ENCODE measurements around the gene CACNA1A.
A peak's percentile ranks its signal among the peaks of the same experiment; 100 is the strongest.
"Not testable (repeated sequence)": the region's sequence is repeated elsewhere in the genome, so short reads cannot be mapped to it uniquely, and the experiment has no call there.

CACNA1A gene

DNA sequence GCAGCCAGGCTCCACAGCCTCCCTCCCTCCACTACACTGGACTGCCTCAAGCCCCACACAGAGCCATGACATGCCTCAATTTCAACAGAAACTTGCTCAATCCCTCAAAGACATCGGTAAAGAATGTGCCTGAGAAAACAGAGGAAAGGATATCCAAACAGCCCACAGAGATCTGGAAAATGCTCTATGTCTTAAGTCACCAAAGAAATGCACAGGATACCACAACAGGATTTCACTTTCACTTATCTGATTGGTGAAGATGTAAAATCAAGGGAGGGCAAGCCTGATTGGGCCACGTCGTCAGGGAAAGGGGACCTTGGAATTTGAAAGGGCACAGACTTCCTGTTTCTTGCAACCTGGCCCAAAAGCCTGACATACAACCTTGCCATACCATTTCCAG is 14.2 kb downstream of the CACNA1A start:
- DNase-seq = peak; percentile 60

DNA sequence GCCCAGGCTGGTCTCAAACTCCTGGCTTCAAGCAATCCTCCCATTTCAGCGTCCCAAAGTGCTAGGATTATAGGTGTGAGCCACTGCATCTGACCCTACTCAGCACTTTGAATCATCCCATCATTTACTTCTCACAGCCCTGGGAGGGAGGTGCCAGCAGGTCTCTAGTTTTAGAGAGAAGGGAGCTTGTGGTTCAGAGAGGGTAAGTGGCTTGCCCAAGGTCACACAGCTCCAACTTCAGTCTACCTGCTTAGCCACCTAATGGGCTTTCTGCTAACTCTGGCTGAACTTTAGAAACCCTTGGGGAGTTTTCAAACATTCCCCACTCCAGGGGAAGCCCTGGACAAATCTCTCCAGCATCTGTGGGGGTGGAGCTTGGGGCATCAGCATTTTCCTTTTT is 18.3 kb downstream of the CACNA1A start:
- DNase-seq = no peak

DNA sequence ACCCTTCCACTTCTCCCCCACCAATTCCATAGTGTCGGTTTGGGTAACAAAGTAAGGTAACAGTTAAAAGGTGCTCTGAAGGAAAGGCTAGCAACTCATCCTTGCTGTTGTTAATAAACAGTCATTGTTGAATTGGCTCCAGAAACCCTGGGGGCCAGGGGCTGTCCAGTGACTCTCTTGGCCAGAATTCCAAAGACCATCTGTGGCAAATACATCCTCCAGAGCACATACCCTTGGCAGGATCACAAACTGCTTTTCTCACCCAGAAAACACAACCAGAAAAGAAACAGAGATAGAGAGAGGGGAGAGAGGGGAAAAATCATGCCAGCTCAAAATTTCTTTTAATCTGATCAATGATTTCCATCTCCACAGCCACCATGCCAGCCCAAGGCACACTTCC is 22.1 kb downstream of the CACNA1A start:
- no peak for DNase-seq

DNA sequence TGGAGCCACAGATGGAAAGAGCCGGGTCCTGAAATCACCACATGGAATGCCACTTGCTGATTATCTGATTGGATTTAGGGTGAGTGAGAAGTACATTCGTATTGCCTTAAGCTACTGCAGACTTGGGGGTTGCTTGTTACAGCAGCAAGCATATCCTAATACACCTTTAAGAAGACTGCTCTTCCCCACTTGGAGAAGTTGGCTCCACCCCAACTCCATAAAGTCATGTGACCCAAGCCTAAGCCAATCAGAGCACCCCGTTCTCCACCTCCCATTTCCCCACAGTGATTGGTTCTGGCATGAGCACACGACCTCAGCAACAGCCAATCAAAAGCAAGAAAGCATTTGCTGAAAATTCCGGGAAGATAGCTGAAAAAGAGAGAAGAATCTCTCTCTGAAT is 23.1 kb downstream of the CACNA1A start:
- DNase-seq = no peak

DNA sequence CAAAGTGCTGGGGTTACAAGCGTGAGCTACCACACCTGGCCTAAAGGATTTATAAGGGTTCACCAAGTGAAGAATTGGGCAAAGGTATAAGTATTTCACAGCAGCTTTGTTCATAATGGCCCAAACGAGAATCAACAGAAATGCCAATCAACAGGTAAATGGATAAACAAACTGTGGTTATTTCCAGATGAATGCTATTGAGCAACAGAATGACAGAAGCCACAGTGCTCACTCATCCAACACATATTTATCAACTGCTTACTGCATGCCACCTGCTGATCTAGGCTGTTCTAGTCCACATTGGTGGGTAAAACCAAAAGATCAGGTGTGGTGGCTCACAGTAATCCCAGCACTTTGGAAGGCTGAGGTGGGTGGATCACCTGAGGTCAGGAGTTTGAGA is 27.7 kb downstream of the CACNA1A start:
- DNase-seq = no peak

DNA sequence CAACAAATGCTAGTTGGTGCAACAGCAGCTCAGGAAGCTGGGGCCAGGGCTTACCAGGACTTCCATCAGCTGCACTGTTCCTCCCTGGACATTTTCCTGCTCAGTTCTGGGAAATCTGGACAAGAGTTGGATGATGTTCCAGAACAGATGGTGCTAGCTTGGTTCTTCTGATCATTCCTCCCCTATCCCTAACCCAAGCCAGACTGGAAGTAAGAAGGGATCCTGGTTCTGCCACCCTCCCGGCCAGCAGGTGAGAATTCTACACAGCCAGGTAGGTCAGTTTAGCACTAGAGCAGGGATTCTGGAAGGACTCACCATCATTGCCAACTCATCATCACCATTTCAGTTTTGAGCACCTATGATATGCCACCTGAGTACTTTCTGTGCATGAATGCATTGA is 30.2 kb downstream of the CACNA1A start:
- no peak for DNase-seq

DNA sequence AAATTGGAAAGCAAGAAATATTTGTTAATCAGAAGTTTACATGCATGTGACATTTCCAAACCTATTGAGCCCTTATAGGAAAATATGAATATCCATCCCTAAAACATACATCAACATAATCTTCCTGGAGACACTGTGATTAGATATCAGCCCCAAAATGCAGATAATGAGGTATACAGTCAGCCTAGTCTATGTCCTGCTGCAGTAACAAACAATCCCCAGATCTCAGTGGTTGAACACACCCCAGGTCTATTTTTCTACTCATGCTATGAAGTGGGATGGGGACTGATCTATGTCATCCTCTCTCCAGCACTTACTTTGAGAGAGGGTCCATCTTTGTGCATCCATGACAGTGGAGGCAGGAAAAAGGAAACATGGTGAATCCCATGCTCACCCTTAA is 31.2 kb downstream of the CACNA1A start:
- DNase-seq = no peak

DNA sequence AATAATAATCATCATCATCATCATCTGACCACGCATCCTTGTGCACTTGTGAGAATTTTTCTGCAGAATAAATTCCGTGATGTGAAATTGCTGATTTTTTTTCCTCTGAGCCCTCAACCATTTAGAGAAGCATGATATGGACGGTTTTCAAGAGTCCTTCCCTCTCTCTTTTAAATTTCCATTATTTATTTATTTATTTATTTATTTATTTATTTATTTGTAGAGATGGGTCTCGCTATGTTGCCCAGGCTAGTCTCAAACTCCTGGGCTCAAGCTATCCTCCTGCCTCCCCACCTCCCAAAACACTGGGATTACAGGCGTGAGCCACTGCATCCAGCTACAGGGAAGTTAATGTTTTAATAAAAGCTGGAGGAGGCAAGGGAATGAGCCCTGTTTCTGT is 39.6 kb downstream of the CACNA1A start:
- DNase-seq = no peak

DNA sequence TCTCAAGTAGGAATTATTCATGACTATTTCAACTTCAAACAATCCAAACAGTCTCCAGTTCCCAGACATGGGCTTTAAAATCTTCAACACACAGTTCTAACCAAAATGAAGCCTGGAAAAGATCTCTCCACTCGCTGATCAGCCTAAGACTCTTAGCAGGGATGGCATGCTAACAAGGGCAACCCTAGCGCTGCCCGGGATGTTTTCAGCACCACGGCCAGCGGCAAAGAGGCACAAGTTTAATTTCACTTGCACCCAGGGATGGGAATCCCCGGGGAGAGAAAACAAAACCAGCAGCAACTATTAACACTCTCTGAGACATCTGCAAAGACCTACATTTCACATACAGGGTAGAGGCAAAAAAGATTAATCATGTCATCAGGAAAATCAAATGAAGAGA is 43.0 kb downstream of the CACNA1A start:
- peak; percentile 71 for DNase-seq

DNA sequence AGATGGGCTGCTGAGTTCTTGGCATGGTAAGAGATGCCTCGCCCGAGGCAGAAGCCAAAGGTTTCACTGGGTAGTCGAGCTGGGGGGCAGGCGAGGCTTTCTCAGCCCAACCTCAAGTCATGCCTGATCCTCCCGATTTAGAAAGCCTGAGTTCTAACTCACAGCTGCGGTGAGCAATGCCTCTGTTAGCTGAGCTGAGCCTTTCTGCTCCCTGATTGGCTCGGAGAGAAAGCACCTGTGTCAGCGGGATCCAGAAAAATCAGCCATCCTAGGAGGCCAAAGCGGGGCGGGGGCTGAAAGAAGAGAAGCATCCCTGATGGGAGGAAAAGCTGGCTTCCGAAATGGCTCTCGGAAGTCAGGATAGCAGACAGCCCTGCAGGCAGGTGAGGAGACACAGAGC is 44.7 kb downstream of the CACNA1A start:
- no peak for DNase-seq

DNA sequence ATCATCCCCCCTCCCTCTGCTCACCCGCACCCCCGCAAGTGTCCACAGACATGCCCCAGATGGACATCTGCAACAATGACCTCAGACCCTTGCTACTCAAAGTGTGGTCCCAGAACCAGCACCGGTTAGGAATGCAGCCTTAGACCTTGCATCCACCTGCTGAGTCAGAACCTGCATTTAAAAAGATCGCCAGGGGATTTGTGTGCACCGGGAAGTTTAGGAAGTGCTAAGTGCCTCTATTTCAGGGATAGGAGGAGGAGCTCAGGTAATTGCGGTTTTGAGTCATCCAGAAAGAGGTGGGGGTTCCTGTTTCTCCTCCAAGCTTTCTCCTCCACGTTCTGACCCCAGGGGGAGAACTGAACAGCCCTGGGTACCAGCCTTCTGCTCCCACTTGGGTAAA is 46.2 kb downstream of the CACNA1A start:
- peak; percentile 83 for DNase-seq

DNA sequence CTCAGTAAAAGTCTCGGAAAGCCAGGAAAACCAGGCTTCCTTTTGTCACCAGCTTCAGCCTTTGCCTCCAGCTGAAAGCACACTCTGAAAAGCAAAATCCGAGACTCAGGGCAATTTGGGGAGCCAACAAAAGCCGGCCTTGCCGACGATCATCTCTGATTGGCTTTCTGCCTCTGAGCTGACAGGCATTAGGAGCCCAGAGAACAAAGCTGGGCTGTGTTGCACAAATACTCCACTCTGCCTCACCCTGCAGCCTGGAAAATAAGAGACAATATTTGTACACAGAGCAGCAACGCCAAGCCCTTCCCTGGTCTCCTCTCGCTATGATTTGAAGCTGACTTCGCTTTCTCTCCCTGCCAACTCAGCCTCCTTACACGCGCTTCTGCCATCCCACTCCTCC is 46.9 kb downstream of the CACNA1A start:
- DNase-seq = peak; percentile 57

DNA sequence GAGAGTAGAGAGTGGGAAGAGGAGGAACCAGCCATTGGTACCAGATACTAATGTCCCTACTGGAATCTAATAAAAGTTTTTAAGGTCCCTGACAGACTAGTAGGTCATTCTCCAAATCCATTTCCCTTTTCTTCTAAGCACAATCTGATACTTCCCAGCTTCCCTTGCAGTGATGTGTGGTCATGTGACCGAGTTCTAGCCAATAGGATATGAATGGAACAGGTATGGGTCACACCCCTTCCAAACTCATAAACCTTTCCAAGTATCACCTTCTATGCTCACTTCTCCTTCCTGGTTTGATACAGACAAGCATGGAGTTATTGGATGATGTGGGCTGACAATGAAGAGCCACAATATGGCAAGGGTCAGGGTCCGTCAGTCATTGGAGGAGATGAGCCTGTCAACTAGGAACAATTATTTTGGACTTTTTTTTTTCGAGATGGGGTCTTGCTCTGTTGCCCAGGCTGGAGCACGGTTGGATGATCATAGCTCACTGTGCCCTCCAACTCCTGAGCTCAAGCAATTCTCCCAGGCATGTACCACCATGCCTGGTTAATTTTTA is 54.8 kb downstream of the CACNA1A start:
- DNase-seq = no peak

DNA sequence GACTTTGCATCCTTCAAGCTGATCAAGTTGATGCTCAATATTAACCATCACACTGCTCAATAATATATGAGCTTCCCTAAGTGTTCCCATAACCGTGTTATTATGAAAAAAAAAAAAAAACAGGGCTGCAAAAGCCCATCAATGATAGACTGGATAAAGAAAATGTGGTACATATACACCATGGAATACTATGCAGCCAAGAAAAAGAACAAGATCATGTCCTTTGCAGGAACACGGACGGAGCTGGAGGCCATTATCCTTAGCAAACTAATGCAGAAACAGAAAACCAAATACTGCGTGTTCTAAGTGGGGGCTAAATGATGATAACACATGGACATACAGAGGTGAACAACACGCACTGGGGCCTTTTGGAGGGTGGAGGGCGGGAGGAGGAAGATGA is 58.3 kb downstream of the CACNA1A start:
- no peak for DNase-seq

DNA sequence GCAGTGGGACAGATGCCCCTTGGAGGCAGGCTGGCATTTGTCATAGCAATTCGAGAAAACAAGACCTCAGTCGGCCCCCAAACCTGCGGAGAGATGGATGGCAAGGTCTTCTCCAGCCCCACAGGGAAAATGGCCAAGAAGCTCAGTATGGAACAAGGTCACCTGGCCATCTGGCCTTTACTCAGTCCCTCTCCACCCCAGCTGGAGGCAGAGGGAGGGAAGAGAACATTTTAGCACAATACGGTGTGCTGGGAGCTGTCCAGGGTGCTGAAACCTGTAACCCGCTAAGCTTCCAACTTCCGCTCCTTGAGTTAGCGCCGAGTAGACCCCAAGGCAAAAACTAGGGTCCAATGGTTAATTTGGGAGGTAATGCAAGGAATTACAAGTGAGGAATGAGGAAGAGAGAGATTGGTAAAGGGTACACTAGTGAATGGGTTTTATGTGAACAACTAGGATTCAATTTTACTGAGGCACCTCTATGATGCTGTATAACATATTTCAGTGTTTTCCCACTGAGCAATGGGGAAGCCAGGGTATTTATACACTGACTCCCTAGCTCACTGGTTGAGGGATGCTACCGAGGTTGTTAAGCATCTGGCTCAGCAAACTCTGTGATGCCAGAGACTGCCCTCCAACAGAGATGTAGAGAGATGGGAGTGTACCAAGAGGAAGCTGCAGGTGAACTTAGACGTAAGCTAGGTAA is 64.3 kb downstream of the CACNA1A start:
- DNase-seq = peak; percentile 75

DNA sequence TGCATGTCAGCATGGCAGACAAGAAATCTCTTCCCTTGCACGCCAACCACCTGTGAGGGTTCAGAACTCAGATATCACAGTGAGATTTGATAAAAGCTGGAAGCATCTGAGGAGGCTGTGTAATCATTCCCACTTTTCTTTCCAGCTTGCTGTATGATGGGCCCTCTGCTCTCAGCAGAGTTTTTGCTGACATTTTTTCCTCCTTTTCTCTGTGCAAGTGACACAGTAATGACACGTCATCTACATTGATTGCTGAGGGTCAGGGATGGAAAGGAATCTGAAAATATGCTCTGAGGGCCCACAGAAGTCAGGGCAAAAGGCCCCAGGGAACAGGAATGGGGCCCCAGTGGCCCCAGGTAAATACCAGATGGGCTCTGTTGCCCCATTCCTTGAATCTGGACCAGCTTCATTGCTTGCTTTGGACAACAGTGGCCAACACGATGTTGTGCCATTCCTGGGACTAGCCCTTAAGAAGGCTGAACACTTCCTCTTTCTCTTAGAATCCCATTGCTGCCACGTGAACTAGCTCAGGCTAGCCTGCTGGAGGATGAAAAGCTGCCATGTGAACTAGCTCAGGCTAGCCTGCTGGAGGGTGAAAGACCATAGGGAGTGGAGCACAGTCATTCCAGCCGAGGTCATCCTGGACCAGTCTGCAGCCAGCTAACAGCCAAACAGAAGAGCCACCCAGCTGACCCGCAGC is 68.2 kb downstream of the CACNA1A start:
- DNase-seq = no peak

DNA sequence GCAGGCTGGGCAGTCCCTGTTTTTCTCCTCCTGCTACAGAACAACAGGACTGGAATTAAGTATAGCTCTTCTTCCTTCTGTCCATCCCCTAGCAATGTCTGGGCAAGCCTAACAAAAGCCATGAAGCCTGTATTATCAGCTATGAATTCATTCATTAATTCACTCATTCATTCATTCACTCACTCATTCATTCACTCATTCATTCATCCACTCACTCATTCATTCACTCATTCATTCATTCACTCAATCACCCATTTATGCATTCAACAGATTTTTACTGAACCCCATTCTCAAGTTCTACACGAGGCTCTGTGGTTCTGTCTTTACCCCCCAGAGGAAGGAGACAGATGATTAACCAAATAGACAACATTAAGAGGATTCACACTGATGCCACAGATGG is 69.9 kb downstream of the CACNA1A start:
- DNase-seq = no peak

DNA sequence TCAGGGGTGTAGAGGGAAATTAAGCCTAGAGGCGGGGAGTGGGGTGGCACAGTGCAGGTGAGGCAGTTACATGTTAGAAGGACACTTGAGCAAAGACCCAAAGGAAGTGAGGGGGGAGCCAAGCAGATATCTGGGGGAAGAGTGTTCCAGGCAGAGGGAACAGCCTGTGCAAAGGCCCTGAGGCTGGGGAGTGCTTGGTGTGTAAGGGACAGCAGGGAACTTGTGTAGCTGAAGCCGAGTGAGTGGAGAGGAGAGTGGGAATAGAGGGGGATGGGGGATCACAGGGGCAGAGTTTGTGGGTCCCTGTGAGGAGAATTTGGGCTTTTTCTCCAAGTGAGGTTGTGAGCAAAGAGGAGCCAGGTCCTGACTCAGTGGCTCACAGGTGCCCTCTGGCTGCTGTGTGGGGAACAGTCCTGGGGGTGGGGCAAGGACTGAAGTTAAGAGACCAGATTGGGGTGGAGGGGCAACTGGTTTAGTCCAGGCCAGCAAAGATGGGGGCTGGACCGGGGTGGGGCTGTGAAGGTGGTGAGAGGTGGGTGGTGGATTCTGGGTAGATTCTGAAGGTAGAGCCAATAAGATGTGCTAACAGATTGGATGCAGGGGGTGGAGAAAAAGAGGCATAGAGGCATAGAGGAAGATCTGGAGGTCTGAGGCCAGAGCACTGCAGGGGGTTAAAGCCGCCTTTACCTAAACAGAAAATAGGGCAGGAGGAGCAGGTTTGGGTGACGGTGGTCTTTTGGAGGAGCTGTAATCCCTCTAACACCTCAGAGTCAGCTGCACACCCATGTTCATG is 75.3 kb downstream of the CACNA1A start:
- DNase-seq = peak; percentile 72

DNA sequence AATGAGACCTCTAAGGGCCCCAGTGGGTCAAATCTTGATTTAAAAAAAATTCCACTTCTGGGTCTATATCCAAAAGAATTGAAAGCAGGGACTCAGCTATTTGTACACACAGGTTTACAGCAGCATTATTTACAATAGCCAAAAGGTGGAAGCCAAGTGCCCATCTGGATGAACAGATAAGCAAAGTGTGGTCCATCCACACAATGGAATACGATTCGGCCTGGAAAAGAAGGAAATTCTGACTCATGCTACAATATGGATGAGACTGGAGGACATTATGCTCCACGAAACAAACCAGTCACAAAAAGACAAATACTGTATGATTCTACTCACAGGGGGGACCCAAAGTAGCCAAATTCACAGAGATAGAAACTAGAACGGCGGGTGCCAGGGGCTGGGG is 76.7 kb downstream of the CACNA1A start:
- DNase-seq = no peak

DNA sequence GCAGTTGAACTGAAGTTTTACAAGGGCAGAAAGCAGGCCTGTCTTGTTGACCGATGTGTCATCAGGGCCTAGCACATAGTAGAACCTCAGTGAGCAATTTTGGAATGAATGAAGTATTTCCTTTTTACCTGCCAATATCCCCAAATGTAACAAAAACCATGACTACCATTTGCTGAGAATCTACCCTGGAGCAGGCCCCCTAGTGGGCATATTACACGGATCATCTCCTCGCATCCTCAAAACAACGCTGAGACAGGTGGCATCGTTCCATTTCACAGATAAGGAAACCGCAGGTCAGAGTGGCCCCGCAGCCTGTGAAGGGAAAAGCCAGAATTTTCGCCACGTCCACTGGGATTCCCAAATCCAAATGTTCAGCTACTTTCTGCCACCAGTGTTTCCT is 77.9 kb downstream of the CACNA1A start:
- DNase-seq = no peak

DNA sequence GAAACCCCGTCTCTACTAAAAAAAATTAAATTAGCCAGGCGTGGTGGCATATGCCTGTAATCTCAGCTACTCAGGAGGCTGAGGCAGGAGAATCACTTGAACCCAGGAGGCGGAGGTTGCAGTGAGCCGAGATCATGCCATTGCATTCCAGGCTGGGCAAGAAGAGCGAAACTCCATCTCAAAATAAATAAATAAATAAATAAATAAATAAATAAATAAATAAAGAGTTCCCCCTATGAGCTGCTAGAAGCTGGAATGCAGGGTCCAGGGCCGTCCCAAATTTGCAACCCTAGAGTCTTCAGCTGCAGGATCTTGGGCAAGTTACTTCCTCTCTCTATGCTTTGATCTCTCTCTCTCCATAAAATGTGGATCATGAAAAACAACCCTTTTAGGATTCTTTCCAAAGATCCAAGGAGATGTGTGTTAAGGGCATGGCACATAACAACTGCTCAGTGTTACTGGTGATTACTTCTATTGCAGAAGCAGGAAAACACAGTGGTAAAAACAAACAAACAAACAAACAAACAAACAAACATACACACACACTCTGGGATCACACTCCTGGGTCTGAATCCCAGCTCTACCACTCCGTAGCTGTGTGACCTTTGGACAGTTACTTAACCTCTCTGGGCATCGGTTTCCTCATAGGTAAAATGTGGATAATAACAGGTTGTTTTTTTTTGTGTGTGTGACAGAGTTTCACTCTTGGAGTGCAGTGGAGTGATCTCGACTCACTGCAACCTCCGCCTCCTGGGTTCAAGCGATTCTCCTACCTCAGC is 78.8 kb downstream of the CACNA1A start:
- DNase-seq = no peak

DNA sequence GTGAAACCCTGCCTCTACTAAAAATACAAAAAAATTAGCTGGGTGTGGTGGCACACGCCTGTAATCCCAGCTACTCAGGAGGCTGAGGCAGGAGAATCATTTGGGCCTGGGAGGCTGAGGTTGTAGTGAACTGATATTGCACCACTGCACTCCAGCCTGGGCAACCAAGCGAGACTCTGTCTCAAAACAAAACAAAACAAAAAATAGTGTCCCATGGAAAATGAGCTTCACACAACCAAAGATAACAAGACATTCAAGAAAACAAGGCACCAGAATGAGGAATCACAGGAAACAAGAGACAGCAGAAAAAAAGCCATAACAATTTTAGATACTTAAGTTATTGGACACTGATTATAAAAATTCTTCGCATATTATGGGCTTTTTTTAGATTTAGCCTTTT is 80.4 kb downstream of the CACNA1A start:
- not testable (repeated sequence) for DNase-seq

DNA sequence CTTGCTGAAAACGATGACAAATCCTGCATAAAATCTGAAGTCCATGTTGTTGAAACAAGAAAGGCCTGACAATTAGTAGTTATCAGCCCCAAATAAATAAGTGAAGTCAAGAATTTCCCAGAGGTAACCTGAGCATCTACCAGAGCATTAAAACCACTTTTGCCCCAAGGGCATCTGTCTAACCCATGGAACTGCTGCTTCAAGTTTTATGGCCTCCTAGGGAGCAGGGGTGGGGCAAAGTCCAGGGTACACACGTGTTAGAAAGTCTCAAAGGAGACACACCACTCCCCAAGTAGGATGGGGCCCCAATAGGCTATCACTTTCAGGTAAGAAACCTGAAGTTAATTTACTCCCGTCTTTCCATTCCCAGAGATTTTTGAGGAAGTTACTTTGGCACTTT is 81.1 kb downstream of the CACNA1A start:
- no peak for DNase-seq
